HG03025 (cell line): ENCODE data around the gene AVEN.

Source experiments
- ATAC-seq: cut with Tn5 transposase; IDR thresholded peaks from one replicate; pipeline ENCODE4 v1.9.1; 2021; ENCODE audit warnings: mild to moderate bottlenecking, moderate library complexity; ENCODE audit not compliant: unreplicated experiment, low FRiP score

The AVEN gene

GRCh38 chr15:33934396-33934795, 104.6 kb downstream of the AVEN start:
- no peak for ATAC-seq

- no peak for ATAC-seq
These were observed 106.3 kb downstream of the AVEN start for GRCh38 chr15:33932734-33933133.

GRCh38 chr15:33926260-33926659, 112.7 kb downstream of the AVEN start:
- no peak for ATAC-seq

- ATAC-seq: no peak
These were observed 115.6 kb downstream of the AVEN start for GRCh38 chr15:33923446-33923845.

- ATAC-seq: no peak
These were observed 123.2 kb downstream of the AVEN start for GRCh38 chr15:33915571-33916407.

- no peak for ATAC-seq
These were observed 125.5 kb downstream of the AVEN start for GRCh38 chr15:33913459-33913858.

GRCh38 chr15:33912326-33912725, 126.7 kb downstream of the AVEN start:
- no peak for ATAC-seq

GRCh38 chr15:33910741-33911140, 128.3 kb downstream of the AVEN start:
- no peak for ATAC-seq

GRCh38 chr15:33908406-33908805, 130.6 kb downstream of the AVEN start:
- ATAC-seq: no peak

GRCh38 chr15:33907326-33907725, 131.7 kb downstream of the AVEN start:
- no peak for ATAC-seq

- no peak for ATAC-seq
These were observed 135.3 kb downstream of the AVEN start for GRCh38 chr15:33903661-33904060.

GRCh38 chr15:33902043-33902442, 137.0 kb downstream of the AVEN start:
- no peak for ATAC-seq

GRCh38 chr15:33894193-33894592, 144.8 kb downstream of the AVEN start:
- ATAC-seq: no peak

- ATAC-seq: no peak
These were observed 150.8 kb downstream of the AVEN start for GRCh38 chr15:33888176-33888575.

- no peak for ATAC-seq
These were observed 156.1 kb downstream of the AVEN start for GRCh38 chr15:33882921-33883320.

GRCh38 chr15:33874156-33874555, 164.8 kb downstream of the AVEN start:
- ATAC-seq: no peak

- ATAC-seq: no peak
These were observed 166.4 kb downstream of the AVEN start for GRCh38 chr15:33872416-33873106.

GRCh38 chr15:33871980-33872379, 167.0 kb downstream of the AVEN start:
- no peak for ATAC-seq

GRCh38 chr15:33866101-33866737, 172.8 kb downstream of the AVEN start:
- no peak for ATAC-seq

GRCh38 chr15:33865416-33865815, 173.6 kb downstream of the AVEN start:
- ATAC-seq: no peak

GRCh38 chr15:33864360-33865075, 174.5 kb downstream of the AVEN start:
- no peak for ATAC-seq
